Measurements from ENCODE around the gene NFIB. TPM values are rescaled to one million over a fixed set of nuclear protein-coding genes. Genes with fewer than 3 reads are reported as not detected.

The NFIB gene
- total RNA-seq, 1 experiment from 2014 or later = 12.5 TPM

DNA sequence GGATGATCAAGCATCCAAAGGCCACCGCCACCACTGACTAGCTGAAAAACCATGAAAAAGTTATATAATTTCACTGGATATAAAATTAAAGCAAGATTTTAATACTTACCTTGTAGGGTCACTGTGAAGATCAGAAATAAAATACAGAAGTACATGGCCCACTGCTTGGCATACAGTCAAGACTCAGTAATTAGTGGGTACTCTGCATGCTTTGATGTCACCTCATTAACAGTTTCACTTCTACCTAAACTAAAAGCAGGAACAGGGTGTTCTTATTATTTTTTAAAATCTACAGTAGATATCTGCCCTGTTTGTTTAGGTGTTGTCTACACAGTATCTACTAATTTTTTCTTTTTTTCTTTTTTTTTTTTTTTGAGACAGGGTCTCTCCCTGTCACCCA, 66.4 kb downstream of the NFIB start:
- Mint-ChIP-seq H3K36me3 (no peaks in the 10 kb centered on the region), H3K4me1 (peaks cover 55% of the 10 kb centered on the region), H3K27ac (no peak overlapping the region), H3K27me3 (ENCODE audit: low read depth) (no peaks in the 10 kb centered on the region), H3K4me3 (no peak overlapping the region), H3K9me3 (no peaks in the 10 kb centered on the region)
- no peak for TF ChIP-seq SOX15 (CRISPR knock-in tag; IDR thresholded peaks at IDR 0.05)
- TF ChIP-seq, protein P1, sequence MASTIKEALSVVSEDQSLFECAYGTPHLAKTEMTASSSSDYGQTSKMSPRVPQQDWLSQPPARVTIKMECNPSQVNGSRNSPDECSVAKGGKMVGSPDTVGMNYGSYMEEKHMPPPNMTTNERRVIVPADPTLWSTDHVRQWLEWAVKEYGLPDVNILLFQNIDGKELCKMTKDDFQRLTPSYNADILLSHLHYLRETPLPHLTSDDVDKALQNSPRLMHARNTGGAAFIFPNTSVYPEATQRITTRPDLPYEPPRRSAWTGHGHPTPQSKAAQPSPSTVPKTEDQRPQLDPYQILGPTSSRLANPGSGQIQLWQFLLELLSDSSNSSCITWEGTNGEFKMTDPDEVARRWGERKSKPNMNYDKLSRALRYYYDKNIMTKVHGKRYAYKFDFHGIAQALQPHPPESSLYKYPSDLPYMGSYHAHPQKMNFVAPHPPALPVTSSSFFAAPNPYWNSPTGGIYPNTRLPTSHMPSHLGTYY (CRISPR knock-in tag; IDR thresholded peaks at IDR 0.05) = no peak
- TF ChIP-seq GRHL2 (CRISPR knock-in tag; IDR thresholded peaks at IDR 0.05; ENCODE audit: insufficient replicate concordance, severe bottlenecking) = no peak
- TF ChIP-seq ZNF219 (CRISPR knock-in tag; IDR thresholded peaks at IDR 0.05; ENCODE audit: borderline replicate concordance) = no peak
- TF ChIP-seq, protein P2, sequence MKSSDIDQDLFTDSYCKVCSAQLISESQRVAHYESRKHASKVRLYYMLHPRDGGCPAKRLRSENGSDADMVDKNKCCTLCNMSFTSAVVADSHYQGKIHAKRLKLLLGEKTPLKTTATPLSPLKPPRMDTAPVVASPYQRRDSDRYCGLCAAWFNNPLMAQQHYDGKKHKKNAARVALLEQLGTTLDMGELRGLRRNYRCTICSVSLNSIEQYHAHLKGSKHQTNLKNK (CRISPR knock-in tag; IDR thresholded peaks at IDR 0.05) = no peak
- TF ChIP-seq, protein P3, sequence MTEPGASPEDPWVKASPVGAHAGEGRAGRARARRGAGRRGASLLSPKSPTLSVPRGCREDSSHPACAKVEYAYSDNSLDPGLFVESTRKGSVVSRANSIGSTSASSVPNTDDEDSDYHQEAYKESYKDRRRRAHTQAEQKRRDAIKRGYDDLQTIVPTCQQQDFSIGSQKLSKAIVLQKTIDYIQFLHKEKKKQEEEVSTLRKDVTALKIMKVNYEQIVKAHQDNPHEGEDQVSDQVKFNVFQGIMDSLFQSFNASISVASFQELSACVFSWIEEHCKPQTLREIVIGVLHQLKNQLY (CRISPR knock-in tag; IDR thresholded peaks at IDR 0.05) = no peak
- TF ChIP-seq, protein P4, sequence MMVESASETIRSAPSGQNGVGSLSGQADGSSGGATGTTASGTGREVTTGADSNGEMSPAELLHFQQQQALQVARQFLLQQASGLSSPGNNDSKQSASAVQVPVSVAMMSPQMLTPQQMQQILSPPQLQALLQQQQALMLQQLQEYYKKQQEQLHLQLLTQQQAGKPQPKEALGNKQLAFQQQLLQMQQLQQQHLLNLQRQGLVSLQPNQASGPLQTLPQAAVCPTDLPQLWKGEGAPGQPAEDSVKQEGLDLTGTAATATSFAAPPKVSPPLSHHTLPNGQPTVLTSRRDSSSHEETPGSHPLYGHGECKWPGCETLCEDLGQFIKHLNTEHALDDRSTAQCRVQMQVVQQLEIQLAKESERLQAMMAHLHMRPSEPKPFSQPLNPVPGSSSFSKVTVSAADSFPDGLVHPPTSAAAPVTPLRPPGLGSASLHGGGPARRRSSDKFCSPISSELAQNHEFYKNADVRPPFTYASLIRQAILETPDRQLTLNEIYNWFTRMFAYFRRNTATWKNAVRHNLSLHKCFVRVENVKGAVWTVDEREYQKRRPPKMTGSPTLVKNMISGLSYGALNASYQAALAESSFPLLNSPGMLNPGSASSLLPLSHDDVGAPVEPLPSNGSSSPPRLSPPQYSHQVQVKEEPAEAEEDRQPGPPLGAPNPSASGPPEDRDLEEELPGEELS (CRISPR knock-in tag; IDR thresholded peaks at IDR 0.05) = no peak
- no peak for TF ChIP-seq KAT7 (CRISPR knock-in tag; IDR thresholded peaks at IDR 0.05; ENCODE audit: borderline replicate concordance)
- TF ChIP-seq, protein P5, sequence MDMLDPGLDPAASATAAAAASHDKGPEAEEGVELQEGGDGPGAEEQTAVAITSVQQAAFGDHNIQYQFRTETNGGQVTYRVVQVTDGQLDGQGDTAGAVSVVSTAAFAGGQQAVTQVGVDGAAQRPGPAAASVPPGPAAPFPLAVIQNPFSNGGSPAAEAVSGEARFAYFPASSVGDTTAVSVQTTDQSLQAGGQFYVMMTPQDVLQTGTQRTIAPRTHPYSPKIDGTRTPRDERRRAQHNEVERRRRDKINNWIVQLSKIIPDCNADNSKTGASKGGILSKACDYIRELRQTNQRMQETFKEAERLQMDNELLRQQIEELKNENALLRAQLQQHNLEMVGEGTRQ (CRISPR knock-in tag; IDR thresholded peaks at IDR 0.05) = no peak
- TF ChIP-seq, protein P6, sequence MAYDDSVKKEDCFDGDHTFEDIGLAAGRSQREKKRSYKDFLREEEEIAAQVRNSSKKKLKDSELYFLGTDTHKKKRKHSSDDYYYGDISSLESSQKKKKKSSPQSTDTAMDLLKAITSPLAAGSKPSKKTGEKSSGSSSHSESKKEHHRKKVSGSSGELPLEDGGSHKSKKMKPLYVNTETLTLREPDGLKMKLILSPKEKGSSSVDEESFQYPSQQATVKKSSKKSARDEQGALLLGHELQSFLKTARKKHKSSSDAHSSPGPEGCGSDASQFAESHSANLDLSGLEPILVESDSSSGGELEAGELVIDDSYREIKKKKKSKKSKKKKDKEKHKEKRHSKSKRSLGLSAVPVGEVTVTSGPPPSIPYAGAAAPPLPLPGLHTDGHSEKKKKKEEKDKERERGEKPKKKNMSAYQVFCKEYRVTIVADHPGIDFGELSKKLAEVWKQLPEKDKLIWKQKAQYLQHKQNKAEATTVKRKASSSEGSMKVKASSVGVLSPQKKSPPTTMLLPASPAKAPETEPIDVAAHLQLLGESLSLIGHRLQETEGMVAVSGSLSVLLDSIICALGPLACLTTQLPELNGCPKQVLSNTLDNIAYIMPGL (CRISPR knock-in tag; IDR thresholded peaks at IDR 0.05) = no peak
- TF ChIP-seq, protein P7, sequence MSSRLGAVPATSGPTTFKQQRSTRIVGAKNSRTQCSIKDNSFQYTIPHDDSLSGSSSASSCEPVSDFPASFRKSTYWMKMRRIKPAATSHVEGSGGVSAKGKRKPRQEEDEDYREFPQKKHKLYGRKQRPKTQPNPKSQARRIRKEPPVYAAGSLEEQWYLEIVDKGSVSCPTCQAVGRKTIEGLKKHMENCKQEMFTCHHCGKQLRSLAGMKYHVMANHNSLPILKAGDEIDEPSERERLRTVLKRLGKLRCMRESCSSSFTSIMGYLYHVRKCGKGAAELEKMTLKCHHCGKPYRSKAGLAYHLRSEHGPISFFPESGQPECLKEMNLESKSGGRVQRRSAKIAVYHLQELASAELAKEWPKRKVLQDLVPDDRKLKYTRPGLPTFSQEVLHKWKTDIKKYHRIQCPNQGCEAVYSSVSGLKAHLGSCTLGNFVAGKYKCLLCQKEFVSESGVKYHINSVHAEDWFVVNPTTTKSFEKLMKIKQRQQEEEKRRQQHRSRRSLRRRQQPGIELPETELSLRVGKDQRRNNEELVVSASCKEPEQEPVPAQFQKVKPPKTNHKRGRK (CRISPR knock-in tag; IDR thresholded peaks at IDR 0.05; ENCODE audit: borderline replicate concordance) = no peak
- TF ChIP-seq ZNF232 (CRISPR knock-in tag; IDR thresholded peaks at IDR 0.05) = no peak
- no peak for TF ChIP-seq NFE2L1 (CRISPR knock-in tag; IDR thresholded peaks at IDR 0.05)
- no peak for TF ChIP-seq OVOL2 (CRISPR knock-in tag; IDR thresholded peaks at IDR 0.05; ENCODE audit: borderline replicate concordance)
- TF ChIP-seq SP1 (CRISPR knock-in tag; conservative IDR thresholded peaks at IDR 0.05) = no peak
- TF ChIP-seq TCF7 (CRISPR knock-in tag; IDR thresholded peaks at IDR 0.05; ENCODE audit: low read depth) = no peak
- TF ChIP-seq GABPB1 (CRISPR knock-in tag; IDR thresholded peaks at IDR 0.05) = no peak
- TF ChIP-seq NR3C1 (CRISPR knock-in tag; conservative IDR thresholded peaks at IDR 0.05; ENCODE audit: low read depth) = no peak
- no peak for DNase-seq (ENCODE audit: low spot score)
- CTCF ChIA-PET = no interaction called here
- POLR2A ChIA-PET = no interaction called here
- ATAC-seq = no peak
